HG03064 (cell line): ENCODE results near the gene TMEM39A.

Experiments used
- ATAC-seq: cut with Tn5 transposase; IDR thresholded peaks from one replicate; pipeline ENCODE4 v1.9.1; 2021; ENCODE audit warnings: low read depth; ENCODE audit not compliant: unreplicated experiment

TMEM39A gene

DNA sequence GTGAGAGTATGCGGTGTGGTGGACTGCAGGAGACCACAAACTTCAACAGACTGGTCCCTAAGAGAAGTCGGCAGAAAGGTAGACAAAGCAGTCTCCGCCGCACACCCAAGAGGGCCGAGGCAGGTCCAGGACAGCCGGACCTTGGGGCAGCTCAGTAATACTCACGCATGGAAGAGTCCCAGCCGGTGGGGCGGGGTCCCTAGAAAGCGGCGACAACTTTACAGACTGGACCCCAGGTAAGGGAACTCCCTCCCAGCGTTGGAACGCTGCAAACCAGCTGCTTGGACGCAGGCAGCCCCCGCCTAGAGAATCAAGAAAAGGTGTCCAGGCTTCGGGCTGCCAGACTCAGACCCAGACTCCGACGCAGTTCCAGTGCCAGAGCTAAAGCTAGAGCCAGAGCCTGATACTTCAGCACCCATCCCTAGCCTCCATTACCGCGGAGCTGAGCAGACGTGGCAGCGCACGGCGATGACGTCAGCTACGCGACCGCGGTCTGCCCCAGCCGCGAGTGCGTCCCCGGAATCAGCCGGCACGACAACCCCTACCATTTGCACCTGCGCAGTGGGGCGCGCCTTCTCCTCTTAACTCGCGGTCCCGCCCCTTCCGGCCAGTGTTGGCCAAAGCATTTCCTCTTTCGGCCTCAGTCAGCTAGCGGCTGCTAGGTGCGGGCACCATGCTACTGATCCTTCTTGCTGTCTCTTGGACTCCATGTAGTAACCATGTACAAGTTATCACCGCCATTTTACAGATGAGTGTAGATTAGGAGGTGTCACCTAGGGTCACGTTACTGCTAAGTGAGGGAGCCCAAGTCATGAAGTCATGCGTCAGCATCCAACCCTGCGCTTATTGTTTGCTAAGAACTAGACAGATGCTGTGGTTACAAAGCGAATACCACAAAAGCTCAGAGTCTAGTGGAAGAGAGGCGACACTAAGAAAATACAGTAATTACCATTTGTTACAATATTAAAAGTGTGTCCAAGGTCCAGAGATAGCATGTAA is at the start of gene TMEM39A:
TSS of gene TMEM39A (minus strand) at position 445 of the 999 bp plus-strand sequence. CDS start 1,541 bp downstream, outside the sequence.
- peak; percentile 90 for ATAC-seq

DNA sequence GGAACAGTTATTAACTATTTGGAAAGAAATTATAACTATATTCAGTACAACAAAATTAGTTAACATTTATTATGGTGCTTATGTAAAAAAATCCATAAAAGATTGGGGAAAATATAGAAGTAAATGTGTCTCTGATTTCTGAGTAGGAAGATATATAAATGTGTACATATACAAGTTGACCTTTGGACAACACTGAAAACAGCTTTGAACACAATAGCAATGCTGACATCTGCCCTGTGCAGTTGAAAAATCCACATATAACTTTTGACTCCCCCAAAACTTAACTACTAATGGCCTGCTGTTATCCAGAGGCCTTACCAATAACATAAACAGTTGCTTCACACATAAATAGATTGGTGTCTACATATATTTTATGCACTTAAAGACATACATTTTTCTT is 47.3 kb upstream of the TMEM39A start:
- ATAC-seq, result no peak

DNA sequence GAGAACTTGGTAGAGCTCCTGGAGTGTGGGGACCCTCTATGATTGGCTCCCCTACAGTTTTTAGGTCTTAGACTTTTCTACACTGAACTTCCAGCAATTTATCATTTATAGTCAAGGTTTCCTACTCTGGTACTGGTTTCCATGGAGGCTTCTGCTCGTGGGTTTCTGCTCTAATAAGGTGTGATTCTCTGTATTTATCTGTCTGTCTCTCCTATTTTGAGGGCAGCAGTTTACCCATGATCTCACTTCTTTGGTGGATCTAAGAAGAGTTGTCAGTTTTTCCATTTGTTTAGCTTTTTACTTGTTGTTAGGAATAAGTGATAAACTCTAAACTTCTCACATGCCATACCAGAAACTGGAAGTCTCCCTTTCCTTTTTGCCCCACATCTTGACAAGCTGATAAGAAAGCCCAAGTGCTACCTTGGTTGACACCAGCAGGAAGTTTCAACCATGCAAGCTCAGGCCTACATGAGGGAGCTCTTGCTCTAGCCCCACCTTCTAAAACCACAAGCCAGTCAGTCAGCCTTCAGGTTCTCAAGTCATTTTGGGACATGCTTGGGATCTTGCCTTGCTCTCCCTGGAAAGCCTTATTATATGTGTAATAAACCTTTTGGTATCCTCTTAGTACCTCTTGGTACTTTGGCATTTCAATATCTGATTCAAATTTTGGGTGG is 44.9 kb upstream of the TMEM39A start:
- ATAC-seq, result no peak

- ATAC-seq, result no peak
These were observed 44.0 kb upstream of the TMEM39A start for GRCh38 chr3:119507404-119507803.

- no peak for ATAC-seq
These were observed 43.2 kb upstream of the TMEM39A start for GRCh38 chr3:119506631-119507030.

GRCh38 chr3:119500901-119501300 is 37.5 kb upstream of the TMEM39A start:
- ATAC-seq, result no peak

DNA sequence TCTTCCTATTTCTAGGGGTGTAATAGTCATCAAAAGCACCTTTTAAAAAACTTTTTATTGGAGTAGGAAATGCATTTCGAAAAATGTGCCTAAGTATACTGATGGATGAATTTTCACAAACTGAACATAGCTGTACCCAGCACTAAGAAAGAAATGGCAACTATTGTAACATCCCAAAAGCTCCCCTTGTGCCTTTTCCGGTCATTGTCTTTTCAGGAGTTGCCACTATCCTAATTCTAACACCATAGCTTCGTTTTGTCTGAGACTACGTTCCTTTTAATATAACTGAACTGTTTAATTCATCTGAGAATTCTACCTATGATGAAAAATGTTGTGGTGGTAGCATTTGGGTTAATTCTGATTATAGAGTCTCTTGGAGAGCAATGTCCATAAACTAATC is 36.9 kb upstream of the TMEM39A start:
- ATAC-seq, result no peak

DNA sequence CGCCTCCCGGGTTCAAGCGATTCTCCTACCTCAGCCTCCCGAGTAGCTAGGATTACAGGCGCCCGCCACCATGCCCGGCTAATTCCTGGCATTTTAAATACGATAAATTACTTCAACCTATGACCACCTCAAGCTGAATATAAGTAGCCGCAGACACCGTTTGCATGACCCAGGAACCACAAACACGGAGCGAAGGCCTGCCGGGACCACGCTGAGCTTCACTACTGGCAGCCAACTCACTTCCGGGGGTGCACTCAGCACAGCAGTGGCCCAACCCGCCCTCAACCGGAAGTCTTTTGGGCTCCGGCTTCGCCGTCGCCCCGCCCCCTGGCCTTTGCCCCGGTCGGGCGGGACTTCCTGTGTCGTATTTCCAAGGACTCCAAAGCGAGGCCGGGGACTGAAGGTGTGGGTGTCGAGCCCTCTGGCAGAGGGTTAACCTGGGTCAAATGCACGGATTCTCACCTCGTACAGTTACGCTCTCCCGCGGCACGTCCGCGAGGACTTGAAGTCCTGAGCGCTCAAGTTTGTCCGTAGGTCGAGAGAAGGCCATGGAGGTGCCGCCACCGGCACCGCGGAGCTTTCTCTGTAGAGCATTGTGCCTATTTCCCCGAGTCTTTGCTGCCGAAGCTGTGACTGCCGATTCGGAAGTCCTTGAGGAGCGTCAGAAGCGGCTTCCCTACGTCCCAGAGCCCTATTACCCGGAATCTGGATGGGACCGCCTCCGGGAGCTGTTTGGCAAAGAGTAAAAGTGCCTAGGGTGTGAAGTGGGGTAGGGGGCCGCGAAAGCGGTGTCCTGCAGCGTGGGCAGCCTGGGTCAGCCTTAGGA is 35.0 kb upstream of the TMEM39A start, which contains the start of gene TIMMDC1:
TSS of gene TIMMDC1 (plus strand) at position 362 of the 826 bp plus-strand sequence. CDS start at position 549, 187 bp downstream.
- ATAC-seq, result peak; percentile 98

- no peak for ATAC-seq
These were observed 34.4 kb upstream of the TMEM39A start for GRCh38 chr3:119497820-119498185.

- ATAC-seq, result no peak
These were observed 31.2 kb upstream of the TMEM39A start for GRCh38 chr3:119494597-119494996.

DNA sequence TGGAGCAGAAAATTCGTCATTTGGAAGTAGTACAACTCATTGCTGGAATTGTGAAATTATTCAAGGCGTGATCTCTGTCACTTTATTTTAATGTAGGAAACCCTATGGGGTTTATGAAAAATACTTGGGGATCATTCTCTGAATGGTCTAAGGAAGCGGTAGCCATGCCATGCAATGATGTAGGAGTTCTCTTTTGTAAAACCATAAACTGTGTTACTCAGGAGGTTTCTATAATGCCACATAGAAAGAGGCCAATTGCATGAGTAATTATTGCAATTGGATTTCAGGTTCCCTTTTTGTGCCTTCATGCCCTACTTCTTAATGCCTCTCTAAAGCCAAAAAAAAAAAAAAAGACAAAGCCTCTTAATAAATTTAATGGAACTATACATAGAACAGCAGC is 29.4 kb upstream of the TMEM39A start:
- no peak for ATAC-seq

DNA sequence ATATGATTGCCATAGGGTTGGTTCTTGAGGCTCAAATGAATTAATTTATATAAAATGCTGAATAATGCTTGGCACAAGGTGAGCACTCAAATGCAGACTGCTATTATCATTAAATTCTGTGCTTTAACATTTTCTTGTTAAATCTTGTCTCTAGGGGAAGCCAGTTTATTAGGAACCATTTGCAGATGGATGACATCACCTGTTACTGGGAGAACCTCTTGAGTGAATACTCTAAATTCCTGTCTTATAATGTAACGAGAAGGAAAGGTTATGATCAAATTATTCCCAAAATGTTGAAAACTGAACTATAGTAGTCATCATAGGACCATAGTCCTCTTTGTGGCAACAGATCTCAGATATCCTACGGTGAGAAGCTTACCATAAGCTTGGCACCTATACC is 28.7 kb upstream of the TMEM39A start:
- ATAC-seq, result no peak

- ATAC-seq, result no peak
These were observed 26.7 kb upstream of the TMEM39A start for GRCh38 chr3:119490153-119490552.

- no peak for ATAC-seq
These were observed 22.1 kb upstream of the TMEM39A start for GRCh38 chr3:119485563-119485962.

DNA sequence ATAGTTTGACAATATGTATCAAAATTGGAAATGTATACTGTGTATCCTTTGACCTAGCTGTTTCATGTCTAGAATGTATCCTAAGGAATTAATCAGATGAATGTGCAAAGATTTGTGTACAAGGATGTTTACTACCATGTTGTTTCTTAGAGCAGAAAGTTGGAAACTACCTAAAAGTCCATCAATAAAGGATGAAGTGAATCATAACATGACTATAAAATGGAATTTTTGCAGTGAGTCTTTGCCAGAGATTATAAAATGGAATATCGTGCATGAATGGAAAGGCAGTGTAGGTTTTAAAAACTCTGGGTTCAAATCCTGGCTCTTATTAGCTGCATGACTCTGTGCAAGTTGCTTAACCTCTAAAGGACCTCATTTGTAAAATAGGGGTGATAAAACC is 19.7 kb upstream of the TMEM39A start:
- ATAC-seq, result no peak

DNA sequence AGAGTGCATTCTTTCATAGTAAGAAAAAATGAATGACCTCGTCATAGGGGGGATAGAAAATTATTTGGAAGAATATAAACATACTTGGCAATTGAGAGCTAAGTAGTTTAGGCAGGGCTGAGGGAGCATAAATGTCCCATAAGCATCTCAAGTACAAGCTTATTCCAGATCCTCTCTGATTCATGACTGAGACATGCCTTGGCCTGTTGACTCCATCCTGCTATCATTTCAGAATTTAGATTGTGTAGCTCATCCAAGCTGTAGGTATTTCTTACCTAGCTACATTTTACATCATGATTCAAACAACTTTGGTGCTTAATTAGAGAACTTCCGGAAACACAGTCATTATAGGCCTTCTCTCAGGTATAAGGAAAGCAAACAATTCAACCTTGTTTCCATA is 17.7 kb upstream of the TMEM39A start:
- no peak for ATAC-seq

DNA sequence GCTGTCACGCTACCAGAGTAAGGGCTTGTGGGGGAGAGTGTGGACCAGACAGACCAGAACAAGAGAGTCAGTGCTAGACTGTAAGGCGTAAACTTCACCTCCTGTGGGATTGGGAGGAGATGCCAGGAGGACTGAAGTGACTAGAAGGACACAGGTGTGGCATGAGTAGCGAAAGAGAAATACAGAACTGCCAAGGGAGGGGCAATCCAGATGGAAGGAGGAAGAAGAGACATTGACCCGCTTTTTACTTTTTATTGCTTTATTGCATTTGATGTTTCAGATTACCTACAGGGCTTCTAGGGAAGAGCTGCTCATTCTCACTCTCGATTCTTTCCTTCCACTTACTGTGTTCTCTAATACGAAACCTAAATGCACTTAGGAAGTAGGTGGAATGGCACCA is 7.5 kb upstream of the TMEM39A start:
- no peak for ATAC-seq

GRCh38 chr3:119469418-119470189 is 6.2 kb upstream of the TMEM39A start:
- ATAC-seq, result no peak

GRCh38 chr3:119468041-119468440 is 4.6 kb upstream of the TMEM39A start:
- ATAC-seq, result no peak

DNA sequence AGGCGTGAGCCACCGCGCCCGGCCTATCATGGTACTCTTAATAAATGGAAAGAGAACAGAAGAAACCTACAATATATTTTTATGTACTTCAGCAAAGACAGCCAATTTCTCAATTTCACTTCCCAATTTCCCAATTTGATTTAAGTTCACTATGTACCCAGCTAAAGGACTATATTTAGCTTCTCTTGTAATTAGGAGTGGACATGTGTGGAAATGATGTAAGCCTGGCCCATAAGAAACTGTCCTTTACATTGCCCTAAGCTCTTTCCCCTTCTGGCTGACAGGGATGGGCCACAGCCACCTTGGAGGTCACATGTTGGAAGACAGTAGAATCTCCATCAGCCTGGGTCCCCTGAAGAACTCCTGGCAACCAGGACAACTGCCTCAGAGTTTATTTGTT is 6.2 kb downstream of the TMEM39A start:
- ATAC-seq, result no peak
